Measurements from ENCODE around the gene GALNT10.

The GALNT10 gene

DNA sequence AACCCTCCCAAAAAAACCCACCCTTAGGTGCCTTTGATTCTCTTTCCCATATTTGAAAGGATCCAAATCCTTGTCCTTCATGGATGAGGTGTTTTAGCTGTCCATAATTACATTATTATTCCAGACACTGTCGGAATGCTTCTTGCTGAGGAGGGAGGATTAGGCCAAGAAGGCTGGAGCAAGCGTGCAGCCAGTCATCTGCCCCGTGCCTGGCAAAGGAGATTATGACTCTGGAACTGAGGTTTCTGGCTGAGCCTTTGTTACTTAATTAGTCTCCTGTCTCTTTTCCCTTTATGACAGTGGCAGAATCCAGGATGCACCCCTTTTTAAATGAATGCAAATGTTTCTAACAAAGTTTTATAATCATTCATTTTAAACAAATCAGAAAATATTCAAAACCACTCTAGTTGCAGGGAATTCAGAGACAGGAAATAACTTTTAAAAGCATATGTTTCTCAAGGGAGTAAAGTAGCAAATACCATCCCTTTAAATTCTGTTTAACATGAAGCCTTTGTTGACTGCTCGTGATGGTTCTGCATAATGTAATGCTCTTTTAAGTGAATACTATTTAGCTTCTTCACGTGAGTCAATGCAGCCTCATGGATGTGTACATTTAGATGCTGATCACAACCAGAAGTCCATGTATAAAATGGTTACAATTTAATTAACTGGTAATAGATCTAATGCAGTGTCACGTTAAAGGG is 69.8 kb downstream of the GALNT10 start:
- in situ Hi-C loops (cut with HindIII; ENCODE audit: low sequenced_read_pairs): no loop called here

GRCh38 chr5:154262342-154262741 is 71.8 kb downstream of the GALNT10 start:
- in situ Hi-C loops (cut with HindIII; ENCODE audit: low sequenced_read_pairs): no loop called here

- in situ Hi-C loops (cut with HindIII; ENCODE audit: low sequenced_read_pairs): no loop called here
Measured at GRCh38 chr5:154264549-154265196, 74.1 kb downstream of the GALNT10 start.

DNA sequence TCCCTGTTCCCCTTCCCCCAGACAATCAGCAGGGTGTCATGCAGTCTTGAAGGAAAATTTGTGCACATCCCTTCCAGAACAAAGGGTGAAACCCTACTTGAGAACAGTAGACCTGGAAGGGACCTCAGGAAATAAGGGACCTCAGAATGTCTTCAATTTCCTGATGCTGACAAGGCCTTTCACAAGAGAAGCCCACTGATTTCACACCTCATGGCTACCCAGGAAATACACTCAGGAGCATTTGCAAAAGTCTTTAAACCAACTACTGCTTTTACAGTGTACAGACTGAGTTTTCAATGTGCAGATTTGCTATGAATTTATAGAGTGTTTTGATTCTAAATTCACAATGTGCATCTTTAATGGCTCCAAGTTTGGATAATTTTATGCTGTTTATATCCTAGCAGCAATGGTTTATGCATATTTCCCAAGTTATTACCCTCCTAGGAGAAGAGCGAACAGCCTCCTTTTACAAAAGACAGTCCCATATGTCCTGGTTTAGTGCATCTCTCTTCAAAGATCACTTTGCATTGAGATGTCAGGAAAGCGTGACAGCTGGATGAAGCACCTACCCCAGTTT is 74.8 kb downstream of the GALNT10 start:
- in situ Hi-C loops (cut with HindIII; ENCODE audit: low sequenced_read_pairs): no loop called here

GRCh38 chr5:154267516-154267915 is 77.0 kb downstream of the GALNT10 start:
- in situ Hi-C loops (cut with HindIII; ENCODE audit: low sequenced_read_pairs): no loop called here

GRCh38 chr5:154268073-154268472 is 77.5 kb downstream of the GALNT10 start:
- in situ Hi-C loops (cut with HindIII; ENCODE audit: low sequenced_read_pairs): no loop called here

DNA sequence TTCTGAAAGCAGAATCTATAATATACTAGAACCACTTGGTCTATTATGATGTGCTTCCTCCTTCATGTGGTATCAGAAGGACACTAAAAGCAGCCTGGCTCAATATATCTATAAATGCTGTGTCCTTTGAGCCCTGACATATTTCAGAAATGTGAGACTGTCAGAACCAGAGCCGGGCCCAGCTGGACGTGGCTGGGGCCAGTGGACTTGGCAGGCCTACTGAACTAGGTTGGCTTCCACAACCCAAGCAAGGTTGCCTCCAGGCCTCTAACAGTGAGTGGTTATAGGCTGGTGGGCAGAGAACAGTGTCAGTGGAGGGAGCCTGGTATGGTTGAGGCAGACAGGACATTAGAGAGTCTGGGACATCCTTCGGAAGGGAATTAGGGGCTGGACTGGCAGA is 78.9 kb downstream of the GALNT10 start:
- in situ Hi-C loops (cut with HindIII; ENCODE audit: low sequenced_read_pairs): no loop called here

DNA sequence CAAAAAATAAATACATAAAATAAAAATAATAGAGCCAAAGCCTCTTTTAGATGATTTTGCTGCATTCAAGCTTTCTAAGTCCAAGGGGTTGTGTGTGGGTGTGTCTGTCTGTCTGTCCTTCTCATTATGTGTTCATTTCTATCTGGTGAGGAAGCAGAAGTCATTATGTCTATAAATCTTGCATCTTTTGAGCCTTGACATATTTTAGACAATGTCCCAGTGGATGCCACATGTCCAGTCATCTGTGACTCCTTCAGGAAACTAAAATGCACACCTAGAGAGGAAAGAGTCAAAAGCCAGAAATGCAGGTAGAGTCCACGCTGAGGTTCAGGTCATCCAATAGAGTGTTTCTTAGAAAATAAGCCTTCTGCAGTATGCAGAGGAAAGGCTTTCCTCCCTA is 80.9 kb downstream of the GALNT10 start:
- in situ Hi-C loops (cut with HindIII; ENCODE audit: low sequenced_read_pairs): no loop called here

- in situ Hi-C loops (cut with HindIII; ENCODE audit: low sequenced_read_pairs): no loop called here
Measured at GRCh38 chr5:154271936-154272514, 81.5 kb downstream of the GALNT10 start.

DNA sequence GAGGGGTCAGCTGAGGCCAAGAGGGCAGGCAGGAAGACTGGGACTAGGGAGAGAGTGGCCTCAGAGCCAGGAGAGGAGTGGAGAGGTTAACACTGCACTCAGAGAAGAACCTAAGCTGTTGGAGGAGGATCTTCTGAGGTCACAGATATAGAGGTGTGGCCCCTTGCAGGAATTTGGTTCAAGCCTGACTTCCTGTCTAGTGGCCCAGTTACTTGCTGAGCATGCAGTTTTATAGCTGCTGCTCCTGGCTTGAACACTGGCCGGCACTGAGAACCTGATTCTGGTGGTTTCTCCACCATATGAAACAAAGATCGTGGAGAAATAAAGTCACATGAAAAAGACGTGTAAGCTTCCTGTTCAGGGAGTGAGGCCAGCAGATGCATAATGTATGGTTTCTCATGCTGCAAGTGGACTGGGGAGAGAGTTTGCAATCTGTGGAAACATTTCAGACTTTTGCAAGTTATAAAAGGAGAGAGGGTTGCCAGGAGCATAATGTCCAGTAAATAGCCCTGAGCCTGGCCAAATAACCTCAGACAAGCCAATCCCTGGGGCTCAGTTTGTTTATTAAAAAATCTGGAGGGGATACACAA is 82.6 kb downstream of the GALNT10 start:
- in situ Hi-C loops (cut with HindIII; ENCODE audit: low sequenced_read_pairs): no loop called here

DNA sequence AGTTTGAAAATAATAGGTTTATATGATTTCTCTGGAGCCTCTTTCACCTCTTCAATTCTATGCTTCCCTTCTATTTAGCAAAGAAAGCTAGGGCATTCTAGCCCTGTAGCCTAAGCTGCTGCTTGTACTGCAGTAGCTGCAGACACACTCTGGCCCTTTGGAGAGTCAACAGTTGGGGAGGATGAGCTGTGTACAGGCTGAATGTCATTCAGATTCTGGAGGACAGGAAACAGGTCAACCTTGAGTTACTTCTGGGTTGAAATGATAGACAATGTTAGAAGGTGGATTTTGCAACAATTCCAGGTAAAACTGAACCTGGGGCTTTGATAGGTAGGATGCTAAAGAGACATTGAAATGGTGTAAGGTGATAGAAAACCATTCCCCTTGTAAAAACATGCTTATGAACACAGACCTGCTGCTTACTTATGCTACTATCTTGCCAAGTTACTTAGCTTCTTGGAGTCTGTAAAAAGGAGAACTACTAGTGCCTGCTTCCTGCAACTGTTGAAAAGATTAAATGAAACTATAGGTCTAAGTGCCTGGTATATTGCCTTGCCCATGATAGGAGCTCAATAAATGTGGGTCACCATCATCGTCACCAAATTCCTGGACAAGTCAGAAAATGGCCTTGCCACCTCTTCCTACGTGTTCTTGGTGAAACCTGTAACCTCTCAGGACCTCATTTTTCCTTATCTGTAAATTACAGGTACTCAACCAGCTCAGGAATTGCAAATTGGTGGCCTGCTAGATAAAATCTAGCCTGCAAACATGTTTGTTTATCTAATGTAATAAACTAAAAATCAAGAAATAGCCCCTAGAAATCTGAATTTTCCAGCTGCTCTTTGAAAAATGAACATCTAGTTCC is 83.7 kb downstream of the GALNT10 start:
- in situ Hi-C loops (cut with HindIII; ENCODE audit: low sequenced_read_pairs): no loop called here

DNA sequence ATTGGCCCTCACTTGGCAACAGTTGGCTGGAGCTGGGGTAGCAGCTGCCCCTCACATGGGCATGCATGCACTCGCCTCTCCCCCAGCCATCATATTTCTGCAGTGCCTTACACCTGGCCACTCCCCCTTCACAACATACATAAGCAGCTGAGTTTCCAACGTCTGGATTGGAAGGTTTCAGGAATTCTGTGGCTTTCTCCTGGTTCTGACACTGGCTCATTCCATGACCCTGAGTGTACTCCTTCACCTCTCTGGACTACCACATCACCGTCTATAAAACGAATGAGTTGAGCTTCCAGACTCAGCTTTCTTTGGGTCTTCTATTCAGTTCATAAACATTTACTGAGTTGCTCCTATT is 84.3 kb downstream of the GALNT10 start:
- in situ Hi-C loops (cut with HindIII; ENCODE audit: low sequenced_read_pairs): no loop called here

DNA sequence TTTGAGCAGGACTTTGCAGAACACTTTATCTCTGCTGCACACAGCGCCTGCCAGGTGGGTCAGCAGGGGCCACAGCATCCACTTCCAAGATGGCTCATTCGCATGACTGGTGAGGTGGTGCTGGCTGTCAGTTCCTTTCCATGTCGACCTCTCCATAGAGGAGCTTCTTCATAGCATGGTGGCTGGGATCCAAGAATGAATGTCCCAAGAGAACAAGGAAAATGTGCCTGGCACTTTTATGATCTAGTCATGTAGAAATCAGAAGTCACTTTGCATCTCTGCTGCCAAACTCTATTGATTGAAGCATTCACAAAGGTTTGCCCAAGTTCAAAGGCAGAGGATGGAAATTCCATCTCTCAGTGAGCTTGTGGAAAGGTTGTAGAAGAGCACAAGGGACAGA is 85.0 kb downstream of the GALNT10 start:
- in situ Hi-C loops (cut with HindIII; ENCODE audit: low sequenced_read_pairs): no loop called here

DNA sequence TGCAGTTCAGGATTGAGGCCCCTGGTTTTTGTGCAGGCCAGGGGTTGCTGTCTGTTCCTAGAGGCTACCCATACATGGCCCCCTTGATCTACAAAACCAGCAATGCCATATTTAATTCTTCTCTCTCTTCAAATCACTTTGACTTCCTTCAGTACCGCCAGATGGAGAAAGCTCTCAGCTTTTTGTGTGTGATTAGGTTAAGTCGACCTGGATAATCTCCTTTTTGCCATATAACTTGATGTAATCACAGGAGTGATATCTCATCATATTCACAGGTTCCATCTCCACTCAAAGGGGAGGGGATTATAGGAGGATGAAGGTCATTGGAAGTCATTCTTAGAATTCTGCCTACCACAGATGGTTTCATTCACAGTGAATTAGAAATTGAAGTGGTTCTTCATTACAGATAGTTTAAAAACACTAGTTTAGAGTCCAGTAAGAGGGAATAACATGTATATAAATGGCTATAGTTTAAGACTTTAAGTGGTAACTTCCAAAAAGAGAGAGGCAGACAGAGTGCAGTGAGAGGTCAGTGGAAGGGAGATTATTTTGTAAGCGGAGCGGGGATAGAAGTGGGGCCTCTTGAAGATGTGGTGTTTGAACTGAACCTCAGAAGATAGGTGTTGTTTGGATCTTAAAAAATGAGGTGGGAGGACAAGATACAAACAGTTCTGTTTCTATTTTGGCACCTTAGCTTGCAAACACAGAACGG is 85.9 kb downstream of the GALNT10 start:
- in situ Hi-C loops (cut with HindIII; ENCODE audit: low sequenced_read_pairs): no loop called here

DNA sequence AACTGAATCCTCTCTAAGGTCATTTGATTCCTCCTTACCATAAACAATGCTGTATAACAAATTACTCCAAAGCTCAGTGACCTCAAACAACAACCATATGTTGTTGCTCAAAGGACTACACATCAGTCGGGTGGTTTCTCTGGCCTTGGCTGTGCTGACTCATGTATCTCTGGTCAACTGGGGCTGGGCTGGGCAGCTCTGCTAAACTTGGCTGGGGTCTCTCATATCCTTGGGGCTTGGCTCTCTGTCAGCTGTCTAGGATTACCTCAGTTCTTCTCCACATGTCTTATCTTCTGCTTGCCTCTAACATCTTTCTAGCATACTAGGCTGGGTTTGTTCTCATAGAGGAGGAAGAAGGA is 86.4 kb downstream of the GALNT10 start:
- in situ Hi-C loops (cut with HindIII; ENCODE audit: low sequenced_read_pairs): no loop called here

GRCh38 chr5:154277499-154277898 is 87.0 kb downstream of the GALNT10 start:
- in situ Hi-C loops (cut with HindIII; ENCODE audit: low sequenced_read_pairs): no loop called here

GRCh38 chr5:154278186-154278585 is 87.7 kb downstream of the GALNT10 start:
- in situ Hi-C loops (cut with HindIII; ENCODE audit: low sequenced_read_pairs): no loop called here

- in situ Hi-C loops (cut with HindIII; ENCODE audit: low sequenced_read_pairs): no loop called here
Measured at GRCh38 chr5:154278908-154279307, 88.4 kb downstream of the GALNT10 start.

DNA sequence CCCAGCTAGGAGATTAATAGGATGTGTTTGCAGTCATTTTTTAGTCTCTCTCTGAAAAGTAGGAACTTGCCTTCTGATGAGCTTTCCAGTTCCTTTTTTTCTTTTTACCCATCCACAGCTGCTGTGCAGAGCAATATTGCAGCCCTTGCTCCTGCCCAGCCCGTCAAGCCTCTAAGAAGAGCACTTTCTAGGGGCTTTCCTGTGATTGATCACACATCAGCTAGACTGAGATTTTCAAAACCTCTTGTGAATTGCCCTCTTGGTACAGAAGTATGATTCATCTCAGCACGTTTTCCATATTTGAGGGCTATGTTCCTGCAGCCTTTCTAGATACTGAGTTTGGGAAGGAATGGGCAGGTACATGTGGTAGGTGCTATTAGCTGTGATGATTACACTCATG is 93.9 kb downstream of the GALNT10 start:
- in situ Hi-C loops (cut with HindIII; ENCODE audit: low sequenced_read_pairs): no loop called here

DNA sequence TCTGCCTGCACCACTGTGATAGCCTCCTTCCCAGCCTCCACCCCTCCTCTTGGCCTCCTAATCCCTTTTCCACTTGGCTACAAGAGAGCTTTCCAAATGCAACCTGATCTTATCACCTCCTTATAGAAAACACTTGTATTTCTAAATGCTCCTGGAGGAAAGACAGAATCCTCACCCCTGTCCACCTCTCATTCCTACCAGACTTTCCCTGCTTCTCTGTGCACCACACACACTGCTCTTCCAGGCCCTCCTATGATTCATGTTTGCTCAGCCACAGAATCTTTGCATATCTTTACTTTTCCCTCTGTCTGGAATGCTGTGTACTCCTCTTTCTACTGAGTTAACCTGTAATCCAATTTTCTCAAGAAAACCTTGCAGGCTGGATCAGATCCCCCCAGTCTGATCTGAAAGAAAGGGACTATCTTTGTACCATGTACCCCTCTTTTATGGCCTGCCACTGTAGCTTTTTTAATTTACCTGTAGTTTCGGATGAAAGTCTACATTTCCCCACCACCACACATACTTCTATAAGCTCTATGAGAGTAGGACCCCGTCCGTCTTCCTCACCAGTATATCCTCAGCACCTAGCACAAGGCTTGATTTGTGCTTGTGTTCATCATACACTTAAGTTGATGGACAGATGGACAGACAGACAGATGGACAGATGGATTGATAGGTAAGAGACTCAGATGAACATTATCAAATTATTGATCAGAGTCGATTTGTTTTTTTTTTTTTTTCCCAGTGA is 95.3 kb downstream of the GALNT10 start:
- in situ Hi-C loops (cut with HindIII; ENCODE audit: low sequenced_read_pairs): no loop called here
